Epithelial cell of esophagus (primary cell): ENCODE measurements around the gene CACYBP.
A peak's percentile ranks its signal among the peaks of the same experiment; 100 is the strongest.

Experiments used
- DNase-seq: peaks from one replicate; pipeline ENCODE4 v3.0.0; 2010; ENCODE audit warnings: low read depth
- H3K4me3 ChIP-seq: 2 replicates; pipeline ENCODE4 v1.5.1; 2011; ENCODE audit warnings: mild to moderate bottlenecking, low read length, control low read depth
- CTCF ChIP-seq: IDR thresholded peaks from 2 replicates; pipeline ENCODE4 v1.5.1; 2011; ENCODE audit warnings: low read depth, mild to moderate bottlenecking, low read length, control low read depth, inconsistent platforms; ENCODE audit not compliant: insufficient read depth; ENCODE audit errors: missing control alignments

CACYBP gene

DNA sequence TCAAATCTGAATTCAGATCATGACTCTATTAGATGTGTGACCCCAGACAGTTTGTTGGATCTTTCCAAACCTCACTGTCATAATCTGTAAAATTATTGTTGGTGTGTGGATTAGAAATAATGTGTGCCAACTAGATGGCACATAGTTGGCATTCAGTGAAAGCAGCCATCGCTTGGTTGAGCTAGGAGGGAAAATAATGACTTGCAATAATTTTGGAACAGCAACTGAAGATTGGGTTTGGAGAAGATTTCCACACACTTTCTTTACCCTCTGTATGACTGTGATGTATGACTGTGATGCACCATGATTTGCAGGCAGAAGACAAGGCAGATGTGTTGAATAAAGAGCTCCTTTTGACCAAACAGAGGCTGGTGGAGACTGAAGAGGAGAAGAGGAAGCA lies 24.0 kb upstream of the CACYBP start:
- no peak for DNase-seq
- no peak overlapping the region for H3K4me3 ChIP-seq
- no peak for TF ChIP-seq CTCF

GRCh38 chr1:174976436-174977108 lies 23.2 kb upstream of the CACYBP start:
- no peak overlapping the region for H3K4me3 ChIP-seq
- DNase-seq = peak; percentile 81
- TF ChIP-seq CTCF = no peak

DNA sequence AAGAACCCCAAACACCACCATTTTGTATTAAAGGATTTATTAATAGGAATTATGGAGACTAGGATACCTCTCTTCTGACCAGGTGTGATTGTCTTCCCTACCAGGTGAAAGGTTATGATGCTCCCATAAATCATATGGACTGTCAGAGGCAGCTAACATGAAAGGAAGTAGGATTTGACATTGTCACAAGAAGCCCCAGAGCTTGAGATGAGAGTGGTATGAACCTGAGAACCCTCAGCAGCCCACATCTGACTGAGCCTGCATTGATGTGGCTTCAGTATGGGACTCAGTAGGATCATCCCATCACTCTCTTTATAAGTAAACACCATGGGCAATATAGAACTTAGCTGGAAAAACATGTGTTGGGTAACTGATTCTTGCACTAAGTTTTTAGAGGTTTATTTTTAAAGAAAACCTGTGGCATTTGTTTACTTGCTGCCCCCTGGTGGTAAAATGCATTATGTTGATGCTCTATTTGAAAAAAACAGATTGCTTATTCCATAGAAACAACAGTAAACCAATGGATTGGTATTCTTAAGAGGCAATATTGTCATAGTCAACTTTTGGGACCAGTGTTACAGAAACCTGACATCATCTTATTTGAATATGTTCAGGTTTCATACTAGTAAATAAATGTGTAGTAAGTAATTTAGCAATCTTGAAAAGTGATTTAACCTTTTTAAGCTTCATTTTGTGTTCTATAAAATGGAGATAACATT lies 16.6 kb upstream of the CACYBP start:
- TF ChIP-seq CTCF = peak; percentile 52
- peak; percentile 64 for DNase-seq

GRCh38 chr1:174984952-174985351 lies 14.8 kb upstream of the CACYBP start:
- no peak for TF ChIP-seq CTCF
- no peak overlapping the region for H3K4me3 ChIP-seq
- no peak for DNase-seq

More for the DNA sequence above, 16.6 kb upstream of the CACYBP start:
- H3K4me3 ChIP-seq = no peak overlapping the region

DNA sequence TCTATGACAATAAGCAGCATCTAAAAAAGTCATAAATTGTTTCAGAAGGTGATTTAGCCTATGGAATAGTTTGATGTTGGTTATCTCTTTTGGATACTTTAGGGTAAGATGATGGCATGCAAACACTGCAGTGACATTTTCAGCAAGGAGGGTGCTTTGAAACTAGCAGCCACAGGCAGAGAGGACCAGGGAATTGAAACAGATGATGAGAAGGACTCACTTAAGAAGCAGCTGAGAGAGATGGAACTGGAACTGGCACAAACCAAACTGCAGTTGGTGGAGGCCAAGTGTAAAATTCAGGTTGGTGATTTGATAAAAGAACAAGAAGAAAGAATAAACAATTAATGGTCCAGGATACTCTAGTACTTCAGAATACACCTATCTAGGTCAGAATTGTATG lies 11.2 kb upstream of the CACYBP start:
- TF ChIP-seq CTCF = no peak
- DNase-seq = no peak
- no peak overlapping the region for H3K4me3 ChIP-seq

- DNase-seq = no peak
- TF ChIP-seq CTCF = no peak
- H3K4me3 ChIP-seq = no peak overlapping the region
Observed at GRCh38 chr1:174988986-174989385, 10.8 kb upstream of the CACYBP start.
